Measurements from ENCODE around the gene ZNF865. TPM values are rescaled to one million over a fixed set of nuclear protein-coding genes. Genes with fewer than 3 reads are reported as not detected.

Gene ZNF865
- total and polyA plus RNA-seq, 2 of the 8 experiments (the other 6 are each of a cell fraction or from before 2014, with no cell fraction given): 3.5 to 13.6 TPM

DNA sequence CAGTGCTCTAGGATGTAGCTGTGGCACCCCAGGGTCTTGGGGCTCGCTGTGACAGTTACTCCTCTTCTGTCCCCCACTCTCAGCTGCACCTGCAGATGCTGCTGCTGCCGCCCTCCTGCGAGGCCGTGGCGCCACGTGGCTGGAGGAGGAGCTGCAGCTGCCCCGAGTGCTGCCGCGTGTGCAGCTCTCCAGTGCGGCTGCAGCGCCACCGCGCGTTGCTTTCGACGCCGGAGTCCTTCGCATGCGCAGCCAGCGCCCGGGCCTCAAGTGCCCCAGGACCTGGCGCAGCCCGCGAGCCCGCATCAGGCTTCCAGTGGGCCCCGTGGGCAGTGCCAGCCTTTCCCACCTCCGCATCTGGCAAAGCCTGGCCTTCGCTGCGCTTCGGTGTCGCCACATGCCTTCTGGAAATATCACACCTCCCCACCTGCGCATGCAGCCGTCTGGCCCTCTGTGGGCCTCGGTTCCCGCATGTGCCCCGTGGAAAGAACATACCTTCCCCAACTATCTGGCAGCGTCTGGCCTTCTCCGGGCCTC is 34.7 kb downstream of the ZNF865 start (continued):
- TF ChIP-seq, protein P1, sequence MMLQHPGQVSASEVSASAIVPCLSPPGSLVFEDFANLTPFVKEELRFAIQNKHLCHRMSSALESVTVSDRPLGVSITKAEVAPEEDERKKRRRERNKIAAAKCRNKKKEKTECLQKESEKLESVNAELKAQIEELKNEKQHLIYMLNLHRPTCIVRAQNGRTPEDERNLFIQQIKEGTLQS (IDR thresholded peaks at IDR 0.05; ENCODE audit: insufficient read depth, low read depth, low read length): no peak
- TF ChIP-seq RBBP5 (IDR thresholded peaks at IDR 0.05; ENCODE audit: borderline replicate concordance, low read depth, low read length): no peak
- no peak for TF ChIP-seq GTF2F1 (IDR thresholded peaks at IDR 0.05; ENCODE audit: borderline replicate concordance, low read depth, low read length)
- no peak for TF ChIP-seq JUN (IDR thresholded peaks at IDR 0.05; ENCODE audit: low read depth, low read length)

All from H1 (cell line).